ENCODE data around the gene TMPRSS15.

The TMPRSS15 gene

GRCh38 chr21:18244671-18245463 lies 158.7 kb downstream of the TMPRSS15 start, which contains the start of gene CHODL:
Gene CHODL (plus strand): TSS chr21:18244833. CDS start chr21:18245224, 391 bp downstream.
- no peak for DNase-seq (ENCODE audit: low spot score)

GRCh38 chr21:18235545-18235944 lies 168.0 kb downstream of the TMPRSS15 start:
- no peak for DNase-seq (ENCODE audit: low spot score)

- DNase-seq (ENCODE audit: low spot score) = no peak
These were observed 175.4 kb downstream of the TMPRSS15 start for GRCh38 chr21:18228060-18228739.

GRCh38 chr21:18222346-18222745 lies 181.2 kb downstream of the TMPRSS15 start:
- DNase-seq (ENCODE audit: low spot score) = no peak

GRCh38 chr21:18220498-18220897 lies 183.1 kb downstream of the TMPRSS15 start:
- DNase-seq (ENCODE audit: low spot score) = no peak

Measured in HuH-7 (cell line).